ENCODE data around the gene MRPL46. TPM values are rescaled to one million over a fixed set of nuclear protein-coding genes. Genes with fewer than 3 reads are reported as not detected.

Gene MRPL46
- total RNA-seq, 2 donors from 2014 or later = 26.4 to 34.3 TPM

Other genes with a start within 250 kb of the MRPL46 start
- gene NTRK3, start 210.6 kb downstream of the MRPL46 start, total RNA-seq = under 1 TPM in 1 of 2 donors, not detected in 1; 0.53 TPM
- 10 to 100 TPM; 44.4 to 75.0 TPM for gene MRPS11, start 320 bp upstream of the MRPL46 start, total RNA-seq
- gene DET1, start 79.3 kb upstream of the MRPL46 start, total RNA-seq = 1 to 10 TPM; 2.3 to 4.2 TPM
- gene AEN, start 154.0 kb upstream of the MRPL46 start, total RNA-seq = 10 to 100 TPM; 43.6 to 53.8 TPM
- 10 to 100 TPM; 34.9 to 89.7 TPM for gene ISG20, start 171.6 kb upstream of the MRPL46 start, total RNA-seq